HG03280 (cell line): ENCODE data around the gene EHMT1.
"Not testable (repeated sequence)": the region's sequence is repeated elsewhere in the genome, so short reads cannot be mapped to it uniquely, and the experiment has no call there.

Experiments used
- ATAC-seq: cut with Tn5 transposase; IDR thresholded peaks from one replicate; pipeline ENCODE4 v1.9.1; 2021; ENCODE audit warnings: mild to moderate bottlenecking, moderate library complexity; ENCODE audit not compliant: unreplicated experiment

EHMT1 gene

GRCh38 chr9:137757613-137758029 is 138.8 kb downstream of the EHMT1 start:
- no peak for ATAC-seq

DNA sequence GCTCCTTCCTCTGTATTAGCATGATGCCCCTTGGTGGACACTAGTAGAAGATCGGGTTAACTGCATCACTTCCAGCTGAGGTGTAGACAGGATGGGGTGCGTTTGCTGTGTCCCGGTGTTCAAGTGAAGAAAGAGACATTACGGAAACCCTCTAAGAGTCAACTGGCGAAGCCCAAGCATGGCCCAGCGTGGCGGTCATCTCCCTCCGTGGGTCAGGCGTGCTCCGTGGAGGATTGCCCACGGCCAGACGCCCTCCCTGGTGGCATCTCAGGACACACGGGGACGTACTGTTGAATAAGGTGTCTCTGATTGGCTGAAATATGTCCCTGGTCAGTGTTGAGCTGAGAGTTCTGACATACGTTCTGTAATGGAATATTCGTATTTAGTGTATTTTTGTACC is 139.3 kb downstream of the EHMT1 start:
- ATAC-seq, result no peak

DNA sequence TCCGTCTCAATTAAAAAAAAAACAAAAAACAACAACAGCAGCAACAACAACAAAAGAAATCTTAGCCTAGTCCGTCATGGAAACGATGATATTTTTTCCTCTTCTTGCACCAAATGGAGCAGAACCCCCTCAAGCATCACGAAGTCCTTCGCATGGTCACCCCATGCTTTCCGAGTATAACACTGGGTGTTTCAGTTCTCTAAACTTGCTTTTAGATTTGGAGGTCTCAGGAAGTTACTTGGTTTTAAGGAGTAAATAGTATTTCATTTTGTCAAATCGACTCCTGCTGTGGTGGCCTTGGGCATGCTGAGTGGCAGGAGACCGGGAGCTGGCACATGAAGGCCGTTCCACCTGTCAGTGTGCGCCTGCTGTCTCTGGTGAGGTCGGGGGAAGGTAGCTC is 140.3 kb downstream of the EHMT1 start:
- no peak for ATAC-seq

GRCh38 chr9:137759649-137760321 is 141.0 kb downstream of the EHMT1 start:
- ATAC-seq, result no peak

- ATAC-seq, result no peak
These were observed 141.6 kb downstream of the EHMT1 start for GRCh38 chr9:137760426-137760825.

GRCh38 chr9:137761032-137761431 is 142.2 kb downstream of the EHMT1 start:
- no peak for ATAC-seq

GRCh38 chr9:137761793-137762192 is 143.0 kb downstream of the EHMT1 start:
- ATAC-seq, result no peak

DNA sequence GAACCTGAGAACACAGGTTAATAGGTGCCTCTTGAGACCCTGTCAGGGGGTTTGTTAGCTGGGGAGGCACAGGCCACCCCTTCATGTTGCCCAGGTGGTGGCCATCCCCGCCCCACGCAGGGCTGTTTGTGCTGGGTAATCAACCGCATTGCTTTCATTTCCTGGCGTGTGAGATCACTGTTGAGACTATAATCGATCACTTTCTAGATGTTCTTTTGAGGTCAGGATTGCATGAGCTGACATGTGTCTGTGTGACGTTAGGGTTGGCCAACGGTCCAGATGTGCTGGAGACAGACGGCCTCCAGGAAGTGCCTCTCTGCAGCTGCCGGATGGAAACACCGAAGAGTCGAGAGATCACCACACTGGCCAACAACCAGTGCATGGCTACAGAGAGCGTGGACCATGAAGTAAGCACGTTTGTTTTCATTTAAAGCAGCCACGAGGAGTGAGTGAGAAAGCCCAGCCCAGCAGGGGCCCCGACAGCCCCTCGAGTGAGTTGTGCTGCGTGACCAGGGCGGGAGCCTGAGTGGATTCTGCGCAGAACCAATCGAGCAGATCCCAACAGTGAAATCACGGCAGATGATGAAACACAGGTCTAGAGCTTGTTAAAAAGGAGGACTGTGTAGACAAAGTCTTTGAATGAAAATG is 143.7 kb downstream of the EHMT1 start:
- peak; percentile 64 for ATAC-seq

GRCh38 chr9:137763271-137763955 is 144.6 kb downstream of the EHMT1 start:
- no peak for ATAC-seq

DNA sequence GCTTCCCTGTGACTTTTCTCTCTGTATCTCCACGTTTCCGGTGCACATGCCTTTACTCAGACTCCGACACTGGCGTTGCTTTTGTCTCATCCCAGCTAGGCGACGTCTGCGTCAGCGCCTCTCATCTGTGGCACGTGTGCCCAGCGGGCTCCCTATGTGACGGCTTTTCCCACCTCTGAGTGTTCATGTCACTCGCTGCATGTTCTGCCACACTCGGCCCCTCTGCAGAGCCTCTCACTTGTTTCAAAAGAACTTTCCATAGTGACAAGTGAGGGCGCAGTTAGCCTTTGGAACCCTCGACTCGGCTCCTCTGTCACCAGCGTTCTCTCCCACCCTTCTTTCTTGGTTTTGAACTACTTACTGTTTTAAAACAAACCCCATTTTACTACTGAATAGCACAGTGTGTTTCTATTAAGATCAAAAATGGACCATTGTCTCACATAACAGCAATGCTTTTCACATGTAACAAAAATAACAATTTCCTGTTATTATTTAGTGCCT is 145.4 kb downstream of the EHMT1 start:
- ATAC-seq, result no peak

GRCh38 chr9:137764981-137765380 is 146.2 kb downstream of the EHMT1 start:
- ATAC-seq, result no peak

- ATAC-seq, result no peak
These were observed 146.7 kb downstream of the EHMT1 start for GRCh38 chr9:137765536-137765935.

DNA sequence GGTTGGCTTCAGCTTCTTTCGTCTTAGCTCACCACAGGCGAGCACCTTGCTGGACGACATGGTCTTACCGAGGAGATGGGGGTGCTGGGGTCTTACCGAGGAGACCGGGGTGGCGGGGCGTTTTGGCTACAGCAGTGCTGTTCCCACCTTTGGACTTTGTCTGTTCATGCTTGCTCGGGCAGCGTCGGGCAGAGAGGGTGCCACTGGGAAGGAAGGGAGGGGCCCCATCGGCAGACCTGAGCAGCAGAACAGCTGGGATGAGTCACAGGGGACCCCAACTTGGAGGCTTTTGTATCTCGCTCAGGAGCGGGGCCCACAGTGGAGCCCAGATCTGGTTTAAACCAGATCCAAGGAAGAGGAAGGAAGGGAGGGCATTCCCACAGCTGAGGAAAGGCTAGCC is 152.8 kb downstream of the EHMT1 start:
- no peak for ATAC-seq

DNA sequence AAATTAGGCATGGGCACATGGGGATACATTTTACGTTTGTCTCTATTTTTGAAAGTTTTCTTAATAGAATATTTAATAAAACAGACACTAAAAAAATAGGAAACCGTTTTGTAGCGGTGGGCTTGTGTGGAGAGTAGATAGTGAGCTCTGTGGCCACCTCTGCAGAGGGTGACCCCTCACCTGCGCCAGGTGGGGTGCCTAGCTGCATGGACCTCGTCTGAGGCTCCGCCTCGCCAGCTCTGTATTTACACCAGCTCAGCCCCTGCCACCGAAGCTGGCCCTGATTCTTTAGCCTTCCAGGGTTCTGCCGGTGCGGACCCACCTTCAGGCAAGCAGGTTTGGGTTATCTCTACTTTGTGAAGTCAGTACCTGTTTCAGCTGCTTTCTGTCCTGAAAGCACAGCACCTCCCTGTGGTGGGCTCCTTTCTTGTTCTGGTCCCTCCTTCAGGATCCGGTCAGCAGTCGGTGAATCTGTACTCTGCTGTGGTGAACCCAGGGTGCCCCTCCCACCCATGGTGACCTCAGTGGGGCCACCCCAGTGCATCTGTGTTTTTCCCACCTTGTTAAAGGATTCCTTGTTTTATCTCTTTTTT is 153.6 kb downstream of the EHMT1 start:
- ATAC-seq, result no peak

- no peak for ATAC-seq
These were observed 156.1 kb downstream of the EHMT1 start for GRCh38 chr9:137774775-137775386.

DNA sequence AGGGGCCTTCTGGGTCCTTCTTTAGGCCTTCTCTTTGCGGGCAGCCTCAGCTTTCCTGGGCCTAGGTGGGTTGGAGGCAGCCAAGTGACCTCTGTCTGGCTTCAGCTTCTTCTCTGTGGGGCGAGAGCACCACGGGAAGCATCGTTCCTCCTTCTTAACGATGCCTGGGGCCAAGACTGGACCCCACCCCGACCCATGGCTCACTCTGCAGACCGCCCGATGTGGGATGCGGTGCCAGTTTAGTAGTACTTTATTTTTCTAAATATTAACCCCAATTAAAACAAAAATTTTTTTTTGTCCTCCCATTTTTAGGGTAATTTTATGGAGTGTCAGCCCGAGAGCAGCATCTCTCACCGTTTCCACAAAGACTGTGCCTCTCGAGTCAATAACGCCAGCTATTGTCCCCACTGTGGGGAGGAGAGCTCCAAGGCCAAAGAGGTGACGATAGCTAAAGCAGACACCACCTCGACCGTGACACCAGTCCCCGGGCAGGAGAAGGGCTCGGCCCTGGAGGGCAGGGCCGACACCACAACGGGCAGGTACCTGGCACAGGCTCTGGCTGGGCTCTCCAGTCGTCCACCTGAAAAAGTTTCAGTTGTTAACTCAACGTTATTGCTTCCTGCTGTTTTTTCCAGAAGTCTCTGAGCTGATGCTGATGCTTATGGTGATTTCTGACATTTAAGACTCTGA is 157.6 kb downstream of the EHMT1 start:
- no peak for ATAC-seq

- no peak for ATAC-seq
These were observed 159.0 kb downstream of the EHMT1 start for GRCh38 chr9:137777761-137778160.

DNA sequence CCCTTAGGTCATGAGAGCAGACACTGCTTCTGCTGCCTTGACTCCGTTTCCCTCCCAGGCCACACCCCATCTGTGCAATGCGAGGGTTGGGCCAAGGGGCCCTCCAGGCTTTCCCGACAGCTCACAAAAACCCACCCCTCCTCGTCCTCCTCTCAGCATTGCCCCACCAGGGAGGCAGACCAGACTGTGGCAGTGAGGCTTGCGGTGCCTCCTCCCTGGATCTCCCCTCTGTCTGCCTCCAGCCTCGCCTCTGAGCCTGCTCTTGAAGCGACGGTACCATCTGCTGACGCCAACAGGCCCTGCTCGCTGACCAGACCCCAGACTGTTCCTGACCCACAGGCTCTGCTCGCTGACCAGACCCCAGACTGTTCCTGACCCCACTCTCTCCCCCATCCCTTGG is 159.5 kb downstream of the EHMT1 start:
- ATAC-seq, result no peak

DNA sequence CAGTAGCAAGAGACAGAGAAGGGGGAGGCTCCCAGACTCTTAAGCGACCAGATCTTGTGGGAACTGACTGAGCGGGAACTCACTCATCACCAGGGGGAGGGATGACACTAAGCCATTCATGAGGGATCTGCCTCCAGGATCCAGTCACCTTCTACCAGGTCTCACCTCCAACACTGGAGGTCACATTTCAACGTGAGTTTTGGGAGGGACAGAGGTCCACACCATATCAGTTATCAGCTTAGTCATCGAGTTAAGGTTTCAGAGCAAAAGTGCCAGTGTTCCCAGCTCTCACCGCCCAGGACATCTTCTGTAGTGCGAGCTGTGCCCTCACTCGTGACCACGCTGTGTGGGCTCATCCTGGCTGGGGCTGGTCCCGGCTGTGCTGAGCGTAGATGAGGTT is 160.1 kb downstream of the EHMT1 start:
- ATAC-seq, result no peak

DNA sequence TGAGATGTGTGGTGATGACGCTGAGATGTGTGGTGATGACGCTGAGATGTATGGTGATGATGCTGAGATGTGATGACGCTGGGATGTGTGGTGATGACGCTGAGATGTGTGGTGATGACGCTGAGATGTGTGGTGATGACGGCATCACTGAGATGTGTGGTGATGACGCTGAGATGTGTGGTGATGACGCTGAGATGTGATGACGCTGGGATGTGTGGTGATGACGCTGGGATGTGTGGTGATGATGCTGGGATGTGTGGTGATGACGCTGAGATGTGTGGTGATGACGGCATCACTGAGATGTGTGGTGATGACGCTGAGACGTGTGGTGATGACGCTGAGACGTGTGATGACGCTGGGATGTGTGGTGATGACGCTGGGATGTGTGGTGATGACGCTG is 161.2 kb downstream of the EHMT1 start:
- ATAC-seq, result not testable (repeated sequence)
